ENCODE results near the gene FOXL3.
"Not testable (repeated sequence)": the region's sequence is repeated elsewhere in the genome, so short reads cannot be mapped to it uniquely, and the experiment has no call there.

Gene FOXL3

GRCh38 chr7:295155-296154 lies 5.5 kb downstream of the FOXL3 start:
- no peak for DNase-seq (ENCODE audit: low spot score)
- Histone ChIP-seq H3K27ac (no peak overlapping the region), H3K4me3 (no peak overlapping the region)
- TF ChIP-seq, protein P1, sequence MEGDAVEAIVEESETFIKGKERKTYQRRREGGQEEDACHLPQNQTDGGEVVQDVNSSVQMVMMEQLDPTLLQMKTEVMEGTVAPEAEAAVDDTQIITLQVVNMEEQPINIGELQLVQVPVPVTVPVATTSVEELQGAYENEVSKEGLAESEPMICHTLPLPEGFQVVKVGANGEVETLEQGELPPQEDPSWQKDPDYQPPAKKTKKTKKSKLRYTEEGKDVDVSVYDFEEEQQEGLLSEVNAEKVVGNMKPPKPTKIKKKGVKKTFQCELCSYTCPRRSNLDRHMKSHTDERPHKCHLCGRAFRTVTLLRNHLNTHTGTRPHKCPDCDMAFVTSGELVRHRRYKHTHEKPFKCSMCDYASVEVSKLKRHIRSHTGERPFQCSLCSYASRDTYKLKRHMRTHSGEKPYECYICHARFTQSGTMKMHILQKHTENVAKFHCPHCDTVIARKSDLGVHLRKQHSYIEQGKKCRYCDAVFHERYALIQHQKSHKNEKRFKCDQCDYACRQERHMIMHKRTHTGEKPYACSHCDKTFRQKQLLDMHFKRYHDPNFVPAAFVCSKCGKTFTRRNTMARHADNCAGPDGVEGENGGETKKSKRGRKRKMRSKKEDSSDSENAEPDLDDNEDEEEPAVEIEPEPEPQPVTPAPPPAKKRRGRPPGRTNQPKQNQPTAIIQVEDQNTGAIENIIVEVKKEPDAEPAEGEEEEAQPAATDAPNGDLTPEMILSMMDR (IDR thresholded peaks at IDR 0.05) = no peak

DNA sequence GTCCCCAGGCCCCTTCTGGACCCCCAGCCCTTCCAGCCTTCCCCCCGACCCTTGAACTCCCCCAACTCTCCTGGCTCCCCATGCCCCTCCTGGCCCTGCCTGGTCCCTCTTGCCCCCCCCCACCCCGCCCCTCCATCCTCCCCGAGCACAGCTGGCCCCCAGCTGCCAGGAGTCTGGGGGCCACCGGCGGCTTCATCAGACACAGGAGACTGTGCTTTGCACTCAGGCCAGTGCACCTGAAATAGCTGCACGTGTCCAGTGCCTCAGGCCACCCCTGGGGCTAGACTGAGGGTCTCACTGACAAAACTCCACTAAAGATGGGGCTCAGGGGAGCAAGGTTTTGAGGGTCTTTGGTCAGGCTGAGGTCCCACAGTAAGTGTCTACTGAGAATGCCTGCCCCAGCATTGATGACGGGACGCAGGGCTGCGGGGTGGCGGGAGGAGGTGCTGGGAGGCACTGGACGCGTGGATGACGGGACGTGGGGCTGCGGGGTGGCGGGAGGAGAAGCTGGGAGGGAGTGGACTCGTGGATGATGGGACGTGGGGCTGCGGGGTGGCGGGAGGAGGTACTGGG lies 6.5 kb downstream of the FOXL3 start:
- no peak for DNase-seq (ENCODE audit: low spot score)
- TF ChIP-seq, protein P1 (IDR thresholded peaks at IDR 0.05) = no peak
- H3K4me3 ChIP-seq = no peak overlapping the region
- H3K27ac ChIP-seq = no peak overlapping the region

- not testable (repeated sequence) for H3K4me3 ChIP-seq; H3K27ac ChIP-seq; DNase-seq (ENCODE audit: low spot score)
Measured at GRCh38 chr7:297141-297540, 7.2 kb downstream of the FOXL3 start.

DNA sequence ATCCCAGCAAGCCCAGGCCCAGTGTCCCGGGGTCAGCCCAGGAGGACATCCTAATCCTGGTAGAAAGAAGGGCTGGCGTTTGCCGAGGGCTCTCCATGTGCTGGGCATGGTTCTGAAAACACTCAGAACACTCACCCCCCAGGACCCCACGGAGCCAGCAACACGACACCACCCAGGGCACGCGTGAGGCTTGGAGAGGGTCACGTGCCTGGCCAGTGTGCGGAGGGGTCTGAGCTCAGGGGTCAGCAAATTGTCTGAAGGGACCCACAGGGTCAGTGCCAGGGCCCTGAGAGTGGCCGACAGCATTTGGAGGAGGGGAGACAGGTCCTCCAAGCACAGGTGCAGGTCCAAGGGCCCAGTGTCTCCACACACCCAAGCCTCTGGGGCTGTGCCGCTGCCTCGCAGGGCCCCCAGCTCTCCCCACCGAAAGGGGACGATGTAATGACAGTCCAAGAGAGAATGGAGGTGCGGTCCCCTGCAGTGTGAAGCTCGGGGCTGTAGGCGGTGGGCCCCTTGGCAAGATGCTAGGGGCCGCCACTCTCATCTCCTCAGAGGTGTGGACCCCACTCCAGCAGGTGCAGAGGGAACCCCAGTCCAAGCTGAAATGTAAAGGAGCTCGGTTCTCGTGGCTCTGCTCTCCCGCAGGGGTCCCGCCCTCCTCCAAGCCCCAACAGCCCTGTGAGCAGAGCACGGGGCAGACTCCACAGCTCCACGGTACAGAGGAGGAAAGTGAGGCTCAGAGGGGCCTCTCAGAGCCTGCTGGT lies 7.8 kb downstream of the FOXL3 start:
- no peak overlapping the region for H3K27ac ChIP-seq
- no peak overlapping the region for H3K4me3 ChIP-seq
- TF ChIP-seq, protein P1 (IDR thresholded peaks at IDR 0.05) = no peak
- DNase-seq (ENCODE audit: low spot score) = no peak

DNA sequence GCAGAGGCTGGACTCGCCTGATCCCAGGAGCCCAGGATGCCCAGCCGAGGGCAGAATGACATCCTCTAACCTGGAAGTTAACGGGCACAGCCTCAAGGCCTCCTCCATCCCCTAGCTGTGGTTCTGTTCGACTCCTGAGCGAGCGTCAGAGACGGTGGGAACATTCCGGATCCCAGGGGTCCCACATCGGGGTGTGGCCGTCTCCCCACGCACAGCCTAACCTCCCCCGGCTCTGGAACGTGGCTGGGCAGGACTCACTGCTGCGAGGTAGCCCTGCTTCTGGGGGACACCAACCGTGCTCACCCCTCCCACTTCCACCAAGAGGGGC lies 8.4 kb downstream of the FOXL3 start:
- Histone ChIP-seq H3K4me3 (no peak overlapping the region), H3K27ac (no peak overlapping the region)
- TF ChIP-seq, protein P1 (IDR thresholded peaks at IDR 0.05) = no peak
- no peak for DNase-seq (ENCODE audit: low spot score)

DNA sequence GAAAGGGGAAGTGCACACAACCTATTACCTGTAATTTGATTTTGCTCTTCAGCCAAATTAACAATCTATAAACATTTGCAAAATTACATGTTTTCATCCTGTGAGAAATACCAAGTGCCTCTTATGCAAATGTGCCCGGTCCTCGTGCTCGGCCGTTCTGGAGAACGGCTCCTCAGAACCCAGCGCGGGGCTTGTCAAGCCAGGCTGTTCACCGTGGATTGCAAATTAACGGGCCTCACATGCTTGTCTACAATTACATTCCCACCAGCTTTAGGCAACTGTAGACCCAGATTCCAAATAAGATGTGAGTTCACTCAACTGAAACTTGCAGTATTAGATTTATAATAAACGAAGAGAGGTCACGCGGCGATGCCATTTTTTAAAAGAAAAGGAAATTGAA lies 8.8 kb downstream of the FOXL3 start:
- DNase-seq (ENCODE audit: low spot score) = no peak

DNA sequence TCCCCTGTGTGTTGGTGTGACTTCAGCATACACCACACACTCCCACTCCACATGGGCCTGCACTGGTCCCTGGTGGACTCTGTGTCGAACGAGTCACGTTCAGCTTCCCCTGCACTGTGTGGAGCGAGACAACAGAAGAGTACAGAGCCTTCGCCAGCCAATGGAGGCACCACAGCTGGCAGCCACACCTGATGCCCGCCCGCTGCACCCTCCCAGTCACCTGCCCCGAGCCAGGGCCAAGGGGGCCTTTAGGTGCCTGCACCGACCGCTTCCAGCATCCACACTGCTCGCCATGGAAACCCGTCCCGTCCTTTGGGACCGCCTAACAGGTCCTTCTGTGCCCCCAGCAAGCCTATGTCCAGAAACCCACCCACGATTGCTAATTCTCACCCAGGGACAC lies 9.2 kb downstream of the FOXL3 start:
- Histone ChIP-seq H3K27ac (no peak overlapping the region), H3K4me3 (no peak overlapping the region)
- DNase-seq (ENCODE audit: low spot score) = no peak
- TF ChIP-seq, protein P1 (IDR thresholded peaks at IDR 0.05) = no peak

More for the DNA sequence above, 8.8 kb downstream of the FOXL3 start:
- TF ChIP-seq, protein P1 (IDR thresholded peaks at IDR 0.05) = no peak
- no peak overlapping the region for H3K4me3 ChIP-seq
- H3K27ac ChIP-seq = no peak overlapping the region

Measured in coronary artery (tissue), 2 donors.